Measurements from ENCODE around the gene ST3GAL3.

DNA sequence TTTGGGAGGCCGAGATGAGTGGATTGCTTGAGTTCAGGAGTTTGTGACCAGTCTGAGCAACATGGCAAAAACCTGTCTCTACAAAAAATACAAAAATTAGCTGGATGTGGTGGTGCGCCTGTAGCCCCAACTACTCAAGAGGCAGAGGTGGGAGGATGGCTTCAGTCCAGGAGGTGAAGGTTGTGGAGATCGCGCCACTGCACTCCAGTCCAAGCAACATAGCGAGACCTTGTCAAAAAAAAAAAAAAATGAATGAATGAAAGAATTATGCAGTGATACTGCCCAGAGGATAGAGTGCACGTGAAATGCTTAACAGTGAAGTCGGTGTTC, 262.0 kb downstream of the ST3GAL3 start:
- no peak for TF ChIP-seq EZH2 (IDR thresholded peaks at IDR 0.05; ENCODE audit: low read depth)
- TF ChIP-seq, protein P1, sequence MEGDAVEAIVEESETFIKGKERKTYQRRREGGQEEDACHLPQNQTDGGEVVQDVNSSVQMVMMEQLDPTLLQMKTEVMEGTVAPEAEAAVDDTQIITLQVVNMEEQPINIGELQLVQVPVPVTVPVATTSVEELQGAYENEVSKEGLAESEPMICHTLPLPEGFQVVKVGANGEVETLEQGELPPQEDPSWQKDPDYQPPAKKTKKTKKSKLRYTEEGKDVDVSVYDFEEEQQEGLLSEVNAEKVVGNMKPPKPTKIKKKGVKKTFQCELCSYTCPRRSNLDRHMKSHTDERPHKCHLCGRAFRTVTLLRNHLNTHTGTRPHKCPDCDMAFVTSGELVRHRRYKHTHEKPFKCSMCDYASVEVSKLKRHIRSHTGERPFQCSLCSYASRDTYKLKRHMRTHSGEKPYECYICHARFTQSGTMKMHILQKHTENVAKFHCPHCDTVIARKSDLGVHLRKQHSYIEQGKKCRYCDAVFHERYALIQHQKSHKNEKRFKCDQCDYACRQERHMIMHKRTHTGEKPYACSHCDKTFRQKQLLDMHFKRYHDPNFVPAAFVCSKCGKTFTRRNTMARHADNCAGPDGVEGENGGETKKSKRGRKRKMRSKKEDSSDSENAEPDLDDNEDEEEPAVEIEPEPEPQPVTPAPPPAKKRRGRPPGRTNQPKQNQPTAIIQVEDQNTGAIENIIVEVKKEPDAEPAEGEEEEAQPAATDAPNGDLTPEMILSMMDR (conservative IDR thresholded peaks at IDR 0.05): no peak

All from PC-9 (cell line).